A549 (cell line): ENCODE data around the gene BRF1. TPM values are rescaled to one million over a fixed set of nuclear protein-coding genes. Genes with fewer than 3 reads are reported as not detected.

Source experiments
- ATAC-seq, 2 experiments: fragments of 200-7000 bp in 1 of 2; fragments of >200 bp in 1 of 2; cut with Nextera tagmentation in 1 of 2; cut with Tn5 transposase in 1 of 2; 3 replicates each; pipeline versions ENCODE4 v1.8.0 to v1.9.1; 2018 to 2020; ENCODE audit warnings: mild to moderate bottlenecking in 1 of 2, moderate library complexity in 1 of 2
- CTCF ChIA-PET: fragments of 300-600 bp; sonication (Branson Sonifier 250); formaldehyde crosslinking; extraction: SDS; loops from one replicate; lab custom pipeline; 2021; ENCODE audit warnings: antibody characterized with exemption, inconsistent platforms; lab: Yijun Ruan, JAX
- POLR2A ChIA-PET: fragments of 350-600 bp; formaldehyde crosslinking; extraction: SDS; loops from one replicate; lab custom pipeline; 2021; ENCODE audit warnings: antibody characterized with exemption, inconsistent platforms; lab: Yijun Ruan, JAX
- DNase-seq, 2 experiments: peaks; one replicate each; pipeline versions ENCODE4 v3.0.0 to v3.0.0-alpha.2; 2011 to 2016; ENCODE audit warnings: low read depth in 1 of 2, low spot score in 1 of 2
- FAIRE-seq: peaks from 2 replicates; lab custom pipeline; 2011; peaks lifted over from hg19 to GRCh38; lab: Jason Lieb, UNC
- H3K27ac ChIP-seq, 2 experiments: fragments of >200 bp; sonication (Bioruptor Twin); formaldehyde crosslinking; 3 replicates each; pipeline ENCODE4 v1.5.1; 2016 to 2017
- H3K4me1 ChIP-seq: fragments of >200 bp; sonication (Bioruptor Twin); formaldehyde crosslinking; 3 replicates; pipeline ENCODE4 v1.6.1; 2016
- H3K4me2 ChIP-seq: fragments of >200 bp; sonication (Bioruptor Twin); formaldehyde crosslinking; 3 replicates; pipeline ENCODE4 v1.6.1; 2016
- H3K4me3 ChIP-seq: fragments of >200 bp; sonication (Bioruptor Twin); formaldehyde crosslinking; 3 replicates; pipeline ENCODE4 v1.5.1; 2016
- H3K9me3 ChIP-seq: fragments of >200 bp; sonication (Bioruptor Twin); formaldehyde crosslinking; 3 replicates; pipeline ENCODE4 v1.6.1; 2016
- BCL3 ChIP-seq: fragments of >200 bp; sonication (Bioruptor Twin); formaldehyde crosslinking; IDR thresholded peaks from 3 replicates; pipeline ENCODE4 v1.6.1; 2016
- BHLHE40 ChIP-seq: IDR thresholded peaks from 2 replicates; pipeline ENCODE4 v1.6.1; 2012; ENCODE audit warnings: low read depth, low read length, inconsistent platforms
- CBX2 ChIP-seq: fragments of 200-600 bp; sonication (generic); IDR thresholded peaks from 2 replicates; pipeline ENCODE4 v1.6.1; 2016; ENCODE audit warnings: low read depth, mild to moderate bottlenecking, borderline replicate concordance
- CEBPB ChIP-seq, 2 experiments: fragments of >200 bp in 1 of 2; sonication (Bioruptor Twin) in 1 of 2; formaldehyde crosslinking in 1 of 2; IDR thresholded peaks; 2 replicates each; pipeline ENCODE4 v1.6.1; 2012 to 2016
- CHD4 ChIP-seq: fragments of 200-600 bp; sonication (generic); IDR thresholded peaks from 2 replicates; pipeline ENCODE4 v1.6.1; 2016; ENCODE audit warnings: antibody characterized with exemption, mild to moderate bottlenecking, borderline replicate concordance
- ELK1 ChIP-seq: fragments of 150-350 bp; IDR thresholded peaks from 2 replicates; pipeline ENCODE4 v1.6.1; 2014; ENCODE audit warnings: low read depth, mild to moderate bottlenecking, low read length
- ESRRA ChIP-seq: fragments of 150-350 bp; IDR thresholded peaks from 2 replicates; pipeline ENCODE4 v1.6.1; 2014; ENCODE audit warnings: mild to moderate bottlenecking, low read length, borderline replicate concordance
- FOSL2 ChIP-seq, 2 experiments: fragments of 450-650 bp in 1 of 2; fragments of >200 bp in 1 of 2; sonication (Bioruptor Twin) in 1 of 2; formaldehyde crosslinking; IDR thresholded peaks; 2 replicates each; pipeline versions ENCODE4 v1.5.0 to v1.6.1; 2016 to 2020; ENCODE audit warnings: mild to moderate bottlenecking in 1 of 2, moderate library complexity in 1 of 2
- HEYL ChIP-seq: fragments of 250-450 bp; sonication (Bioruptor Pico); IDR thresholded peaks from 2 replicates; pipeline ENCODE4 v1.8.0; 2021; ENCODE audit warnings: mild to moderate bottlenecking, moderate library complexity
- HMGXB4 ChIP-seq: fragments of 250-450 bp; sonication (Bioruptor Pico); IDR thresholded peaks from 2 replicates; pipeline ENCODE4 v1.5.0; 2021; ENCODE audit warnings: mild to moderate bottlenecking, moderate library complexity, borderline replicate concordance
- HOXA7 ChIP-seq: fragments of 250-450 bp; sonication (Bioruptor Pico); IDR thresholded peaks from 2 replicates; pipeline ENCODE4 v1.5.0; 2020; ENCODE audit warnings: mild to moderate bottlenecking, moderate library complexity
- JUN ChIP-seq, 2 experiments: fragments of >200 bp; sonication (Bioruptor Twin); formaldehyde crosslinking; IDR thresholded peaks; 2 replicates in 1 of 2; 3 replicates in 1 of 2; pipeline ENCODE4 v1.6.1; 2016 to 2017
- KDM1A ChIP-seq: fragments of 200-600 bp; sonication (generic); IDR thresholded peaks from 2 replicates; pipeline ENCODE4 v1.6.1; 2016; ENCODE audit warnings: low read depth, mild to moderate bottlenecking
- KDM5A ChIP-seq: fragments of 200-600 bp; sonication (generic); IDR thresholded peaks from 2 replicates; pipeline ENCODE4 v1.6.1; 2016; ENCODE audit warnings: antibody characterized with exemption, mild to moderate bottlenecking
- MAFK ChIP-seq: fragments of 450-650 bp; IDR thresholded peaks from 2 replicates; pipeline ENCODE4 v1.6.1; 2014; ENCODE audit not compliant: partially characterized antibody
- MAZ ChIP-seq: fragments of 150-350 bp; IDR thresholded peaks from 2 replicates; pipeline ENCODE4 v1.6.1; 2014; ENCODE audit warnings: antibody characterized with exemption, low read depth, low read length, borderline replicate concordance
- NR3C1 ChIP-seq: fragments of >200 bp; sonication (Bioruptor Twin); formaldehyde crosslinking; IDR thresholded peaks from 3 replicates; pipeline ENCODE4 v1.6.1; 2017
- PHF8 ChIP-seq: fragments of 200-600 bp; sonication (generic); IDR thresholded peaks from 2 replicates; pipeline ENCODE4 v1.6.1; 2016; ENCODE audit warnings: low read depth, mild to moderate bottlenecking, antibody characterized with exemption, moderate library complexity, borderline replicate concordance
- RAD21 ChIP-seq, 2 experiments: fragments of >200 bp in 1 of 2; sonication (Bioruptor Twin) in 1 of 2; formaldehyde crosslinking in 1 of 2; IDR thresholded peaks in 1 of 2; conservative IDR thresholded peaks in 1 of 2; 2 replicates in 1 of 2; 3 replicates in 1 of 2; pipeline ENCODE4 v1.6.1; 2012 to 2018; ENCODE audit warnings: inconsistent platforms in 1 of 2
- RARB ChIP-seq: fragments of 250-450 bp; sonication (Bioruptor Pico); IDR thresholded peaks from 2 replicates; pipeline ENCODE4 v1.8.0; 2021; ENCODE audit warnings: mild to moderate bottlenecking, moderate library complexity
- SMC3 ChIP-seq: fragments of >200 bp; sonication (Bioruptor Twin); formaldehyde crosslinking; IDR thresholded peaks from 3 replicates; pipeline ENCODE4 v1.6.1; 2018; ENCODE audit warnings: inconsistent platforms
- SREBF2 ChIP-seq: fragments of 450-650 bp; IDR thresholded peaks from 2 replicates; pipeline ENCODE4 v1.6.1; 2014; ENCODE audit warnings: mild to moderate bottlenecking, moderate library complexity
- TP53 ChIP-seq: fragments of 250-450 bp; sonication (Bioruptor Pico); IDR thresholded peaks from 2 replicates; pipeline ENCODE4 v1.5.0; 2021; ENCODE audit warnings: mild to moderate bottlenecking, moderate library complexity
- ZC3H11A ChIP-seq: fragments of 450-650 bp; IDR thresholded peaks from 2 replicates; pipeline ENCODE4 v1.6.1; 2014; ENCODE audit warnings: antibody characterized with exemption, mild to moderate bottlenecking
- ZNF302 ChIP-seq: fragments of 250-450 bp; sonication (Bioruptor Pico); IDR thresholded peaks from 2 replicates; pipeline ENCODE4 v1.9.0; 2021; ENCODE audit warnings: inconsistent platforms, mild to moderate bottlenecking, moderate library complexity
- ZSCAN20 ChIP-seq: fragments of 250-450 bp; sonication (Bioruptor Pico); IDR thresholded peaks from 2 replicates; pipeline ENCODE4 v1.8.0; 2022; ENCODE audit warnings: mild to moderate bottlenecking, moderate library complexity
- WGBS: methylation state at CpG from one replicate; pipeline ENCODE4 v1.1.6; 2017; ENCODE audit errors: missing lambda C conversion rate; 5-methylcytosine and 5-hydroxymethylcytosine counted together
- polyA plus RNA-seq, 4 experiments: library from polyadenylated mRNA; depleted of rRNA in 3 of 4; stranded (reverse); fragments of >200 nt; fragmentation: RNase III in 1 of 4; extraction: RNeasy Plus Mini Kit Qiagen cat#74134 plus additional on column Dnase treatment in 1 of 4; gene quantifications; 2 replicates in 3 of 4; 3 replicates in 1 of 4; pipeline ENCODE4 v1.2.3, GENCODE V29; 2011 to 2017

Gene BRF1
- polyA plus RNA-seq, 2 of the 4 experiments (the other 2 are of a cell fraction): 8.5 to 25.7 TPM

GRCh38 chr14:105349992-105350391, 49.2 kb upstream of the BRF1 start (continued):
- TF ChIP-seq CHD4 (no peak), MAFK (no peak), HMGXB4 (CRISPR knock-in tag) (no peak), CEBPB (IDR thresholded peaks at IDR 0.05) (no peak), PHF8 (no peak), MAZ (no peak), BCL3 (no peak), BHLHE40 (no peak)

DNA sequence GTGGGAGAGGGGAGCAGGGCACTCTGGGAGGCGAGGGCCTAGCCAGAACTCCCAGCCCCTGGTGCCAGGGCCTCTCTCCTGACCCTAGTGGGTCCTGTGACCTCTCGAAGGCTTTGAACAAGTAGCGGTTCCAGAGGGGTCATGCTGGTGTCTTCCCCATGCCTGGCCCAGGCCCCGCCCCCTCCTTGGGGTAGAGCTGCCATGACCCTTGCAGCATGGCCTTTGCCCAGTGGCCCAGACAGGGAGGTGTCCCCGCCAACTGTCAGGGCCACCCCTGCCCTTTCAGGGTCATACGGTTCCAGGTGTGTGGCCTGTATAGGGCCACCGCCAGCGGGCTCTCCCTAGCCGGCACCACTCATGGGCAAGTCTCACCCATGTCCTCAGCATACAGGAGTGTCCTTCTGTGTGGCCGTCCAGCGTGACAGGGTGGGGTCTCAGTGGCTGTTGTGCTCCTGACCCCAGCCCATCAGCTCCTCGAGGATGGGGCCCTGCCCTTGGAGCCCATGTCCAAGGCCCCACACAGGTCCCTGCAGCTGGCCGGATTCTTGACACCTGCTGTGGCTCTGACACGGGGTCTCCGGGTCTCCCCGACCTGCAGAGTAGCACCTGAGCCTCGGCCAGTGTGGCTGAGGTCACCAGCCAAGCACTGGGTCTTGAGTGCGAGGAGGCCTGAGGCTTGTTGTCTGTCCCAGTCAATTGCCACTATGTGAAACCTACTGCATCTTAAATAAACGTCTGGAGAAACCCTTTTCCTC, 48.3 kb upstream of the BRF1 start:
- Histone ChIP-seq H3K4me3 (no peak overlapping the region), H3K4me1 (0 out of 3 replicates have a peak, but pooled peaks cover 3% of the 10 kb centered on the region), H3K27ac (no peak overlapping the region), H3K9me3 (peaks cover 6% of the 10 kb centered on the region; the same call in 1 of the 3 replicates), H3K4me2 (no peak overlapping the region)
- ChIA-PET POLR2A (no interaction called here), CTCF (interaction anchor here (0.9 to 1.3 kb wide), 5 partner anchors 9 to 146 kb away, joined by 3 read pairs; partner anchors contain the start of gene BRF1)
- DNase-seq (no peak), ATAC-seq (no peak), FAIRE-seq (no peak)
- WGBS: 90% methylated on average over 10 of the region's 19 CpGs
- TF ChIP-seq SREBF2 (no peak), ZNF302 (CRISPR knock-in tag) (no peak), KDM5A (no peak), FOSL2 (IDR thresholded peaks at IDR 0.05) (no peak), FOSL2 (CRISPR knock-in tag; IDR thresholded peaks at IDR 0.05) (no peak), RAD21 (conservative IDR thresholded peaks at IDR 0.05 in 1 of 2, IDR thresholded peaks at IDR 0.05 in 1 of 2) (no peak), HEYL (CRISPR knock-in tag) (no peak), PHF8 (no peak), KDM1A (no peak)

DNA sequence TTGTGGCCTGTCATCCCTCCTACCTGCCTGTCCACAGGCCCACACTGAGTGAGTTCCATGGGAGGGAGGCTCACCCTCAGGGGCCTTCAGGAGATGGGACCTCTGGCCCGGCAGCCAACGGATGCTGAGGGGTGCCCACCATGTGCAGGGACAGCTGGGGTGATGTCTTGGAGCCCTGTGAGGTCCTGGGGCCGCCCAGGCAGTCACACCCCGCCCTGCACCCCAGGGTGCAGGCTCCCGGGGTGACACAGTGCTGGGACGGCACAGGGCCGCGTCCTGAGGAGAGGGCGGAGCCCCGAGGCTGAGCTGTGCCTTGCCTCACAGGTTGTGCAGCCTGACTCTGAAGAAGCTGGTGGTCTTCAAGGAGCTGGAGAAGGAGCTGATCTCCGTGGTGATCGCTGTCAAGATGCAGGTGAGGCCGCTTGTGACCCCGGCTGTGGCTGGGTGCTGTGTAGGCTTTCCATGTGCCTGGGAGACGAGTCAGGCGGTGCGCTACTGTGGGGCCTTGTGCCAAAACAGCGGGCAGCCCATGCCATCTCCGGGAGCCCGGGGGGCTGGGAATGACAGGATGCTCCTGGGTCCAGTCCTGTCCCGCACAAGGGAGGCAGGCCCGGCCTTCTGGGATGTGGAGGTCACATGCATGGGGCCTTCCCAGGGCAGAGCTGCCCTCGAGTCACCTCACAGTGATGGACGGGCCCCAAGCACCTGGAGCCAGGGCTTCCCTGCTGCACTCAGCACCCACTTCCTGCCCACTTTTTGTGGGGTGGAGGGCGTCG, 47.6 kb upstream of the BRF1 start:
- Histone ChIP-seq H3K9me3 (peaks cover 6% of the 10 kb centered on the region; the same call in 1 of the 3 replicates), H3K27ac (no peak overlapping the region), H3K4me2 (no peak overlapping the region), H3K4me3 (no peak overlapping the region), H3K4me1 (0 out of 3 replicates have a peak, but pooled peaks cover 3% of the 10 kb centered on the region)
- POLR2A ChIA-PET: no interaction called here
- no peak for FAIRE-seq
- CTCF ChIA-PET: interaction anchor here (0.7 to 1.3 kb wide), 5 partner anchors 10 to 145 kb away, joined by 3 read pairs; partner anchors contain the start of gene BRF1
- WGBS: 92% methylated on average over 15 of the region's 26 CpGs
- peak in 1 of 2 experiments; percentile 11; a peak in 1 of 6 replicates for ATAC-seq
- DNase-seq: no peak
- TF ChIP-seq ESRRA (no peak), RARB (CRISPR knock-in tag) (no peak), JUN (IDR thresholded peaks at IDR 0.05) (no peak), CBX2 (no peak), HOXA7 (CRISPR knock-in tag) (no peak), ZSCAN20 (CRISPR knock-in tag) (no peak), KDM1A (no peak), ZNF302 (CRISPR knock-in tag) (no peak), HMGXB4 (CRISPR knock-in tag) (no peak), NR3C1 (no peak), BHLHE40 (no peak), ZC3H11A (no peak), SREBF2 (no peak), RAD21 (conservative IDR thresholded peaks at IDR 0.05 in 1 of 2, IDR thresholded peaks at IDR 0.05 in 1 of 2) (no peak), SMC3 (no peak), ELK1 (no peak), TP53 (no peak), MAZ (no peak)
